ENCODE measurements around the gene PRMT2. TPM values are rescaled to one million over a fixed set of nuclear protein-coding genes. Genes with fewer than 3 reads are reported as not detected.

PRMT2 gene
- 100 TPM for polyA plus RNA-seq (2012; ENCODE audit: insufficient read depth, insufficient read length)

DNA sequence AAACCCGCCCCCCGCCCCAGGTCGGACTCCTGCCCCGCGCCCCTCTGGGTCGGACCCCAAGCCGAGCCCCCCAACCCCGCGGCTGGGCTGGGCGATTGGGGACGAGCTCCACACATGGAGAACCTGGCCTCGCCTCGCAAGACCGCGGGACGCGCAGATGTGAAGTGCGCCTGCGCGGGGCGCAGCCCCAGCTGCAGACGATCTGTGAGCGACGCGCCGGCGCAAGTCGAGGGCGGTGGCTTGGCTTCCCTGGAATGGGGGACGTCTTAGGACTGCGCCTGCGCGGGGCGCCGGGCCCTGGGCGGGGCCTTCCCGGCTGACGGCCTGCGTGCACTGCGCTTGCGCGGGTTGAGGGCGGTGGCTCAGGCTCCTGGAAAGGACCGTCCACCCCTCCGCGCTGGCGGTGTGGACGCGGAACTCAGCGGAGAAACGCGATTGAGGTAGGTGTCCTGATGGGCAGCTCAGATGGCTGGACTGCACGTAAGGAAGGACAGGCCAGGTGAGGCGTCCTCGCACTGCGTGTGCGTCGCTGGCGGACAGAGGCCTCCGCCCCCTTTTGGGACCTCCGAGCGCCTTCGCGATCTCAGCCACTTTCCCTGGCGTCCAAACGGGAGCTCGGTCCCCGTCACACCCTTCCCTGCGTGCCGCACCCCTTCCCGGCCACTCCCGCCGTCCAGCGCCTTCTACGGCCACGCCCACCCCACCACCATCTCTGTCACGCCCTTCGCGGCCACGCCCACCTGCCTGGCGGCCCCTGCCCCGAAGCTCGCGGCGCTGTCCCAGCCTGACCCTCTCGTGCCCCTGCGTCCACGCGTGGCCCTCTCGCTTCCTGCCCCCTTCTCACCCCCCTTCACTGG lies at the start of gene PRMT2:
Gene PRMT2, plus strand, starts transcription at position 351 of the 857 bp plus-strand sequence. CDS start 1,278 bp downstream, outside the sequence.
- H3K4me3 ChIP-seq (ENCODE audit: low read length), result peak within 1 kb of the TSS; percentile 81

DNA sequence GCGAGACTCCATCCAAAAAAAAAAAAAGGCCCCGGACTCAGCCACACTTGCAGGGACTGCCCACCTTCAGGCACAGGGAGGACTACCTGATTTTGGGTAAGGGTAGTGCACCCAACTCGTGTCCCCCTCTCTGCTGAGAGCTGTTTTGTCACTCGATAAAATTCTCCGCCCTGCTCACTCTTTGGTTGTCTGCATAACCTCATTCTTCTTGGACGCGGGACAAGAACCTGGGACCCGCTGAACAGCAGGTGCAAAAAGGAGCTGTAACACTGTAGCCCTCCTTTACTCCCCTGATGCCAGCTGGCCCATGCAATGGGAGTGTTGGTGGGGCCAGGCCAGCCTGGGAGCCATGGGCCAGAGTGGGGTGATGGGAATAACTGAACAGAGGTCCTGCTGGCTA lies 41.2 kb upstream of the PRMT2 start:
- no peak for DNase-seq (ENCODE audit: low read depth, low spot score)

More for the DNA sequence above, at the start of gene PRMT2:
- peak; percentile 94 for DNase-seq (ENCODE audit: low read depth, low spot score)

DNA sequence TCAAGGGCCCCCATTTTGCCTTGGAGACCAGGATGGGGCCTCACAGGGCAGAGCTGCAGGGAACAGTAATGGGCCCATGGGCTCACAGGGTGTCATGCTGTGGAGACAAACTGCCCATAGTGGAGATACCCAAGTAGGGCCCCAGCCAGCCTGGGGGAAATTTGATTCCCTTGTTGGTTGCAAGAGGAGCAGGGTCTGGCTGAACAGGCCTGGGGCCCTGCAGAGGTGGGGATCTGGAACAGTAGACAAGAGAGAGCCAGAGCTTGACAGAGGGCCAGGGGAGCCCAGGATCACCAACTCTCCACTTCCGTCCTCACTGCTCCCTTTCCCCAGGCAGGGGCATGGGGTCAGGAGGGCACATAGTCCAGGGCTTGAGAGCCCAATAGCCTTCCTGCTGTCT lies 39.3 kb upstream of the PRMT2 start:
- DNase-seq (ENCODE audit: low read depth, low spot score), result no peak
- H3K4me3 ChIP-seq (ENCODE audit: low read length), result no peak overlapping the region

More for the DNA sequence above, 41.2 kb upstream of the PRMT2 start:
- no peak overlapping the region for H3K4me3 ChIP-seq (ENCODE audit: low read length)

GRCh38 chr21:46597031-46597430 lies 38.4 kb upstream of the PRMT2 start:
- no peak for DNase-seq (ENCODE audit: low read depth, low spot score)
- H3K4me3 ChIP-seq (ENCODE audit: low read length), result no peak overlapping the region

GRCh38 chr21:46597896-46598343 lies 37.6 kb upstream of the PRMT2 start:
- H3K4me3 ChIP-seq (ENCODE audit: low read length), result no peak overlapping the region
- no peak for DNase-seq (ENCODE audit: low read depth, low spot score)

DNA sequence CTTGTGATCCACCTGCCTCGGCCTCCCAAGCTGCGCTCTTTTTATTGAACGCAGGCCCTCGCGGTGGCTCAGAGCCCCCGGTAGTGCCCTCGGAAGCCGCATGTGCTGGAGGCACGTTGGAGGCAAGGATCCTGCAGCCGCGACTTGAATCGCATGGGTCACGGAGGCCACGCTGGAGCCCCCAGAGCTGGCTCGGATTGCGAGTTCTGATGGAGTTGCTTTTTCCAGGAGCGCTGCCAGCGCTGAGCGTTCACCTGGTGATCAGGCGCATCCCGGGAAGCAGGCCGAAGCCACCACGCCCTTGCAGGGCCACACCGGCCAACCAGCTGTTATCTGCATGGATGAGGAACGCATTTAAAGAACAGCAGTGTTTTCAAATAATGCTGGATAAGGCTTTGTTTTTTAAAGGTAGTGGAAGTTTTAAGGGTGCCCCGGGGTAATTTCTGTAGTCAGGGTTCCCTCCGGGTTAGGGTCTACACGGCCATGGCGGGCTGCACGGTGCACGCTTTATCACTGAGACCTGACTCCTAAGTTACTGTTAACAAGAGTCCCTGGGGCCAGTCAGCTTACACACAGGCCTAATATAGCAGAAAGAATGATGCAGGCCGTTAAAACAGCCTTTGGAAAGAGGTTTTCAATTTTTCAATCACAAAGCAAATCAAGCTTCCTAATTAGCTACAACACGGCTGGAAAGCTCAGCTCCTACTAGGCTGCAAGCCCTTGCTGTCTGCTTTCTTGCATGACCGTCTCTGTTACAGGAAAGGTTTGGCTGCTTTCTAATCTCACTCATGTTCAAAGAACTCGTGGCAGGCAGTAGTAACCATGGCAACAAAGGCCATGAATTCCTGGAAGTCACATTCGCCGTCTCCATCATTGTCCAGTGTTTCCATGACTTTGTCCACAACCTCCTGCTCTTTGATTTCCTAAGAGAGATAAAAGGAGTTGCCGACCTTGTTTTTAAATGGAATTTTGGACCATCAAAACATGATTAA lies 36.6 kb upstream of the PRMT2 start:
- no peak overlapping the region for H3K4me3 ChIP-seq (ENCODE audit: low read length)

GRCh38 chr21:46600305-46600704 lies 35.2 kb upstream of the PRMT2 start:
- no peak for DNase-seq (ENCODE audit: low read depth, low spot score)
- H3K4me3 ChIP-seq (ENCODE audit: low read length), result no peak overlapping the region

More for the DNA sequence above, 36.6 kb upstream of the PRMT2 start:
- DNase-seq (ENCODE audit: low read depth, low spot score), result no peak

DNA sequence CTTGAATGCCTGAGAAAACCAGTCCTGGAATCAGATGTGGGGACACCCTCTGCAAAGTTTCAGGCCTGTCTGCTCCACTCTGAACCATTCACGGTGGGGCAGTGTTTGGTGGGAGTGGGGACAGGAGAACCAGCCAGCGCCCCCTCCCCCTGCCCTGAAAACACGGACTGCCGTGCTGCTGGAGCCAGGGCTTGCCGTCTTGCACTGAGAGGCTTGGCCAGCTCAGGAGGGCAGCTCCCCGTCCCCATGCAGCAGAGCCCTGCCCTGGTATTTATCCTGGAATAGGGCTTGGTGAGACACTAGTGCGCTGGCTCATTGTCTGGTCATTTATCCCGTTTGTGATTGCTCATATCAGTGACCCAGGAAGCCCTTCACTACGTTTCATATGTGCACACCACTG lies 34.5 kb upstream of the PRMT2 start:
- H3K4me3 ChIP-seq (ENCODE audit: low read length), result no peak overlapping the region
- no peak for DNase-seq (ENCODE audit: low read depth, low spot score)

GRCh38 chr21:46603228-46603627 lies 32.2 kb upstream of the PRMT2 start:
- DNase-seq (ENCODE audit: low read depth, low spot score), result no peak
- H3K4me3 ChIP-seq (ENCODE audit: low read length), result no peak overlapping the region

- no peak for DNase-seq (ENCODE audit: low read depth, low spot score)
Measured at GRCh38 chr21:46604329-46604974, 31.0 kb upstream of the PRMT2 start.

GRCh38 chr21:46604975-46605766 lies 30.3 kb upstream of the PRMT2 start, which contains the start of gene S100B:
TSS of gene S100B (minus strand) at chr21:46605082. CDS start at chr21:46602415, 2,667 bp downstream.
- peak; percentile 58 for DNase-seq (ENCODE audit: low read depth, low spot score)
- H3K4me3 ChIP-seq (ENCODE audit: low read length), result no peak within 1 kb of the TSS

More at GRCh38 chr21:46604329-46604974, 31.0 kb upstream of the PRMT2 start:
- H3K4me3 ChIP-seq (ENCODE audit: low read length), result no peak overlapping the region

GRCh38 chr21:46605767-46606426 lies 29.6 kb upstream of the PRMT2 start:
- peak; percentile 80 for DNase-seq (ENCODE audit: low read depth, low spot score)

DNA sequence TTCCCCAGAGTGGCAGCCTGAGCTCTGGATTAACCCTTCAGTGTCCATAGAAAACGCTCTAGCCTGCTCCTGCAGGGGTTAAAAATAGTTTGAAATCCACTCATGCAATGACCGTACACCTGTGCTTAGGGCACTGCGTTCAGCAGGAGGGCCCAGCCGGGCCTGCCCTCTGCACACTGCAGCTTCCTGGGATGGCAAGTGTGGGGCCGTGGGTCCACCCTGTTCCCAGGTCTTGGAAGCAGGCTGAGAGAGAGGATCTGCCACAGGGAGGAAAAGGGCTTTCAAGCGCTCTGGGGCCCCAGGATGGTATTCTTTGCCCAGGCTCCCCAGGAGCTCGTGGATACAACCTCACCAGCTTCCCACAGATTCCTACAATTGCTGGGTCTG lies 29.1 kb upstream of the PRMT2 start:
- peak overlapping the region; percentile 7; the same call in 1 of the 2 replicates for H3K4me3 ChIP-seq (ENCODE audit: low read length)
- no peak for DNase-seq (ENCODE audit: low read depth, low spot score)

More at GRCh38 chr21:46605767-46606426, 29.6 kb upstream of the PRMT2 start:
- peak overlapping the region; percentile 7; the same call in 1 of the 2 replicates for H3K4me3 ChIP-seq (ENCODE audit: low read length)

- no peak for DNase-seq (ENCODE audit: low read depth, low spot score)
- H3K4me3 ChIP-seq (ENCODE audit: low read length), result no peak overlapping the region
Measured at GRCh38 chr21:46607636-46608035, 27.8 kb upstream of the PRMT2 start.

DNA sequence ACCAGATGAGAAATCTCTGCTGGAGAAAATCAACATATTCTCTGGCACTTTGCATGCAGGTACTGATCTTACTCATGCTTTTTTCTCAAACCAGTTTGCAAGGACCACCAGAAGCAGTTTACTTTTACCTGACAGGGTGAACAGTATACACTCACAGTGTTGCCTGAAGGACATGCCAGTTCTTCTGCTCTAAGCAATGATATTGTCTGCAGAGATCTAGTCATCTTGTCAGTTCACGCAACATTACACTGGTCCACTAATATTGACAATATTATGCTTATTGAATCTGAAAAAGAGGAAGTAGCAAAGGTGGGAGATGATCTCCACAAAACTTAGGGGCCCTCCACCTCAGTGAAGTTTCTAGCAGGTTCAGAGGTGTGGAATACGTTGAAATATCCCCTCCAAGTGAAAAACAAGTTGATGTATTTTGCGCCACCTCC lies 26.8 kb upstream of the PRMT2 start:
- no peak for DNase-seq (ENCODE audit: low read depth, low spot score)
- no peak overlapping the region for H3K4me3 ChIP-seq (ENCODE audit: low read length)

- no peak overlapping the region for H3K4me3 ChIP-seq (ENCODE audit: low read length)
- no peak for DNase-seq (ENCODE audit: low read depth, low spot score)
Measured at GRCh38 chr21:46610018-46610701, 25.3 kb upstream of the PRMT2 start.

DNA sequence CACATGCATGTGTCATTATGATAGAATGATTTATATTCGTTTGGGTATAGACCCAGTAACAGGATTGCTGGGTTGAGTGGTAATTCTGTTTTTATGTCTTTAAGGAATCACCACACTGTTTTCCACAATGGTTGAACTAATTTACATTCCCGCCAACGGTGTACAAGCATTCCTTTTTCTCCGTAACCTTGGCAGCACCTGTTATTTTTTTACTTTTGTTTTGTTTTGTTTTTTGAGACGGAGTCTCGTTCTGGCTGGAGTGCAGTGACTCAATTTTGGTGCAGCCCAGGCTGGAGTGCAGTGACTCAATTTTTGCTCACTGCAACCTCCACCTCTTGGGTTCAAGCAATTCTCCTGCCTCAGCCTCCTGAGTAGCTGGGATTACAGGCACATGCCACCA lies 22.1 kb upstream of the PRMT2 start:
- no peak for DNase-seq (ENCODE audit: low read depth, low spot score)
- H3K4me3 ChIP-seq (ENCODE audit: low read length), result no peak overlapping the region

Measured in Jurkat, Clone E6-1 (cell line).